Astrocyte (in vitro differentiated cells and primary cell): ENCODE measurements around the gene SPINK8.

ENCODE experiments used
- EZH2 ChIP-seq: IDR thresholded peaks from 2 replicates; pipeline ENCODE4 v1.6.1; 2012; ENCODE audit warnings: mild to moderate bottlenecking, low read length, inconsistent platforms; ENCODE audit not compliant: insufficient read depth
- TF ChIP-seq, protein P1 (sequence below): IDR thresholded peaks from 2 replicates; pipeline ENCODE4 v1.5.1; 2011; ENCODE audit warnings: low read depth, mild to moderate bottlenecking, inconsistent platforms, low read length, moderate library complexity; ENCODE audit not compliant: insufficient read depth

DNA sequence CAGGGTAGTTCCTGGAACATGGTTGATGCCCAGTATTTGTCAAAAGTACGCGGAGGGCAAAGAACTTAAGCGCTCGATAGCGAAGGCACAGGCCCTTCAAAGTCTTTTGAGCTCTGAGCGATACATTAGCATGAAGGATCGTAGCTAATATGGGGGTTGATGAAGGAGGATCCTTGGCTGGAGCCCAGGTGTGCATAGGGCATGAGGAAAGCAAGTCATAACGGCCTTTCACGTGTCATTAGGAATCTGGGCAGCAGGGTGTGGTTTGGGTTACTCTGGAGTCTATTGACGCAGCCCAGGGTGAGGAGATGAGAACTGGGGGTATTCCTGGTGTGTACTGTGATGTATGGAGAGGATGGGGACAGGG, 31.7 kb downstream of the SPINK8 start:
- TF ChIP-seq, protein P1, sequence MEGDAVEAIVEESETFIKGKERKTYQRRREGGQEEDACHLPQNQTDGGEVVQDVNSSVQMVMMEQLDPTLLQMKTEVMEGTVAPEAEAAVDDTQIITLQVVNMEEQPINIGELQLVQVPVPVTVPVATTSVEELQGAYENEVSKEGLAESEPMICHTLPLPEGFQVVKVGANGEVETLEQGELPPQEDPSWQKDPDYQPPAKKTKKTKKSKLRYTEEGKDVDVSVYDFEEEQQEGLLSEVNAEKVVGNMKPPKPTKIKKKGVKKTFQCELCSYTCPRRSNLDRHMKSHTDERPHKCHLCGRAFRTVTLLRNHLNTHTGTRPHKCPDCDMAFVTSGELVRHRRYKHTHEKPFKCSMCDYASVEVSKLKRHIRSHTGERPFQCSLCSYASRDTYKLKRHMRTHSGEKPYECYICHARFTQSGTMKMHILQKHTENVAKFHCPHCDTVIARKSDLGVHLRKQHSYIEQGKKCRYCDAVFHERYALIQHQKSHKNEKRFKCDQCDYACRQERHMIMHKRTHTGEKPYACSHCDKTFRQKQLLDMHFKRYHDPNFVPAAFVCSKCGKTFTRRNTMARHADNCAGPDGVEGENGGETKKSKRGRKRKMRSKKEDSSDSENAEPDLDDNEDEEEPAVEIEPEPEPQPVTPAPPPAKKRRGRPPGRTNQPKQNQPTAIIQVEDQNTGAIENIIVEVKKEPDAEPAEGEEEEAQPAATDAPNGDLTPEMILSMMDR: no peak
- no peak for TF ChIP-seq EZH2
